ENCODE measurements around the gene TASOR2. TPM values are rescaled to one million over a fixed set of nuclear protein-coding genes. Genes with fewer than 3 reads are reported as not detected.

Gene TASOR2
- total and polyA plus RNA-seq, 2 donors (not counting 3 experiments of a cell fraction or from before 2014, with no cell fraction given) = 13.6 to 49.9 TPM

DNA sequence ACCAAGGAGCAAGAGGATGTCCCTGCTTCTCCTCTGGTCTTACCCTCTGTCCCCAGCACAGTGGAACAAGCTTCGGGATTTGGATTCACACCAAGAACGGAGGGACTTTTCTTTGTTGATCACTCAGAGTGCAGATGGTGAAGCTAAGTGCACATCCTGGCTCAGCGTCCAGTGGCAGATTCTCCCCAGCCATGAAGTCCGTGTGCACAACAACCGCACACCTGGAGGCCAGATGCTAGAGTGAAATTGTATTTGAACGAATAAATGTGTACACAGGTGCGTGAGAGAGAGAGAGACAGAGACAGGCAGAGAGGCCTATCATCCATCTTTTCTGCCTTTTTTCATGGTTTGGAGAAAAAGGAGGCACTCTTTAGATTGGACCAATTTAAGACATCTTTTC is 49.7 kb upstream of the TASOR2 start:
- Histone ChIP-seq H3K4me1 (ENCODE audit: control insufficient read depth, extremely low read depth, insufficient read depth, low read length) (no peaks in the 10 kb centered on the region), H3K4me3 (replicated peaks in 1 of 3; ENCODE audit: insufficient read depth in 1 of 3, low read depth in 1 of 3, low read length in 3 of 3) (no peak overlapping the region), H3K36me3 (ENCODE audit: control insufficient read depth in 2 of 2, extremely low read depth in 1 of 2, insufficient read depth in 2 of 2, low read length in 2 of 2) (peaks cover 0 to under 1% of the 10 kb centered on the region in 2 experiments), H3K27ac (ENCODE audit: insufficient read depth, low read depth, low read length) (no peak overlapping the region), H2AFZ (ENCODE audit: low read depth, low read length) (no peak overlapping the region), H3K4me2 (ENCODE audit: insufficient read depth, low read length) (no peak overlapping the region), H3K9me1 (replicated peaks; ENCODE audit: control insufficient read depth, extremely low read depth, insufficient read depth, low read length) (no peaks in the 10 kb centered on the region), H4K20me1 (replicated peaks; ENCODE audit: control insufficient read depth, extremely low read depth, insufficient read depth, low read length) (no peaks in the 10 kb centered on the region), H3K27me3 (ENCODE audit: control insufficient read depth in 2 of 2, insufficient read depth in 2 of 2, low read length in 2 of 2) (peaks cover 0 to 8% of the 10 kb centered on the region in 2 experiments), H3K79me2 (ENCODE audit: control insufficient read depth, insufficient read depth, low read length) (no peaks in the 10 kb centered on the region), H3K9ac (replicated peaks; ENCODE audit: extremely low read depth, insufficient read depth, low read length) (no peak overlapping the region), H3K9me3 (replicated peaks; ENCODE audit: control insufficient read depth, insufficient read depth, low read length) (no peaks in the 10 kb centered on the region)
- intact Hi-C loops (cut with micrococcal nuclease) (no loop called here), dilution Hi-C loops (cut with MboI; ENCODE audit: extremely low pct_ligation_motif_present, low sequenced_read_pairs) (no loop called here)
- DNase-seq (ENCODE audit: low read depth, low spot score) (no peak), FAIRE-seq (no peak)
- TF ChIP-seq POLR2A (IDR thresholded peaks at IDR 0.05; ENCODE audit: low read depth, low read length) (no peak), EZH2 (IDR thresholded peaks at IDR 0.05; ENCODE audit: borderline replicate concordance, low read depth, low read length, severe bottlenecking) (no peak)
- no TSS peak for BruUV-seq (replicated peaks)
- ChIA-PET CTCF (no interaction called here), POLR2A (no interaction called here)

DNA sequence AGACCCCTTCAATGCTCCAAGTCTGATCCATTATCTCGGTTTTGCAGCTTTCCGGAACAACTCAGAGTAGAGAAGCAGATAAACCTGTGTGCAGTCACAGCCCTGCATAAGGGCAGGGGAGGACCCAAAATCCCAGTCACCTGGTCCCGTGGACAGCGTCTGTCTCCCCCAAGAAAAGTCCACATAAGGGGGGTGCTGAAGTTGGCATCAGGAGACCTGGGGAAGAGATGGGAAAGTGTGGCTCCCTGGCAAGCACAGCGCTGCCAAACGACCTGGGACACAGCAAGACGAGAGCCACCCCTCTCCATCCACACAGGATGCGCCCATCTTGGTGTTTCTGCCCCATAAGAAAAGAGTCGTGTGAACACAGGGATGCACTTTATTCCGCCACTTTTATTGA is 46.1 kb upstream of the TASOR2 start:
- no peak overlapping the region for H3K4me2 ChIP-seq (ENCODE audit: insufficient read depth, low read length)
- TF ChIP-seq MYC (IDR thresholded peaks at IDR 0.05; ENCODE audit: low read depth, low read length) (no peak), GATA2 (IDR thresholded peaks at IDR 0.05; ENCODE audit: insufficient read depth, insufficient read length, low read depth, low read length) (no peak), FOS (IDR thresholded peaks at IDR 0.05; ENCODE audit: borderline replicate concordance, insufficient read depth, low read length) (no peak), CTCF (IDR thresholded peaks at IDR 0.05; ENCODE audit: extremely low read depth in 1 of 2, insufficient read depth in 1 of 2, low read depth in 1 of 2, low read length in 2 of 2) (no peak), POLR2A (IDR thresholded peaks at IDR 0.05; ENCODE audit: low read depth, low read length) (no peak), EZH2 (IDR thresholded peaks at IDR 0.05; ENCODE audit: borderline replicate concordance, low read depth, low read length, severe bottlenecking) (no peak)
- TF ChIP-seq, protein P1, sequence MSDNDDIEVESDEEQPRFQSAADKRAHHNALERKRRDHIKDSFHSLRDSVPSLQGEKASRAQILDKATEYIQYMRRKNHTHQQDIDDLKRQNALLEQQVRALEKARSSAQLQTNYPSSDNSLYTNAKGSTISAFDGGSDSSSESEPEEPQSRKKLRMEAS (IDR thresholded peaks at IDR 0.05; ENCODE audit: insufficient read depth, insufficient read length) = no peak
- H4K20me1 ChIP-seq (replicated peaks; ENCODE audit: control insufficient read depth, extremely low read depth, insufficient read depth, low read length) = no peaks in the 10 kb centered on the region
- no peaks in the 10 kb centered on the region for H3K4me1 ChIP-seq (ENCODE audit: control insufficient read depth, extremely low read depth, insufficient read depth, low read length)
- no peaks in the 10 kb centered on the region for H3K9me3 ChIP-seq (replicated peaks; ENCODE audit: control insufficient read depth, insufficient read depth, low read length)
- H3K36me3 ChIP-seq (ENCODE audit: control insufficient read depth in 2 of 2, extremely low read depth in 1 of 2, insufficient read depth in 2 of 2, low read length in 2 of 2) = peaks cover 0 to 12% of the 10 kb centered on the region in 2 experiments
- no TSS peak for BruUV-seq (replicated peaks)
- FAIRE-seq = no peak
- no peak overlapping the region for H3K9ac ChIP-seq (replicated peaks; ENCODE audit: extremely low read depth, insufficient read depth, low read length)
- POLR2A ChIA-PET = no interaction called here
- no peaks in the 10 kb centered on the region for H3K79me2 ChIP-seq (ENCODE audit: control insufficient read depth, insufficient read depth, low read length)
- peaks cover 0 to 2% of the 10 kb centered on the region in 2 experiments for H3K27me3 ChIP-seq (ENCODE audit: control insufficient read depth in 2 of 2, insufficient read depth in 2 of 2, low read length in 2 of 2)
- intact Hi-C loops (cut with micrococcal nuclease) = no loop called here
- CTCF ChIA-PET = no interaction called here
- DNase-seq (ENCODE audit: low read depth, low spot score) = no peak
- H3K27ac ChIP-seq (ENCODE audit: insufficient read depth, low read depth, low read length) = no peak overlapping the region
- dilution Hi-C loops (cut with MboI; ENCODE audit: extremely low pct_ligation_motif_present, low sequenced_read_pairs) = no loop called here
- no peak overlapping the region for H3K4me3 ChIP-seq (replicated peaks in 1 of 3; ENCODE audit: insufficient read depth in 1 of 3, low read depth in 1 of 3, low read length in 3 of 3)
- no peak overlapping the region for H2AFZ ChIP-seq (ENCODE audit: low read depth, low read length)
- H3K9me1 ChIP-seq (replicated peaks; ENCODE audit: control insufficient read depth, extremely low read depth, insufficient read depth, low read length) = no peaks in the 10 kb centered on the region
